Upper lobe of left lung (tissue), 4 donors: ENCODE results near the gene PLCB4.

Experiments
- CTCF ChIP-seq, 6 experiments: fragments of 450-650 bp in 4 of 6; fragments of 200-600 bp in 2 of 6; sonication (generic) in 2 of 6; IDR thresholded peaks; one replicate each; pipeline ENCODE4 v1.5.1; 2016 to 2019; ENCODE audit warnings: antibody characterized with exemption in 6 of 6
- EP300 ChIP-seq, 4 donors: sonication (generic); formaldehyde crosslinking; IDR thresholded peaks; one replicate each; pipeline ENCODE4 v1.5.1; 2017; ENCODE audit warnings: antibody characterized with exemption in 4 of 4, control low read depth in 2 of 4
- POLR2AphosphoS5 ChIP-seq, 2 donors: sonication (generic); formaldehyde crosslinking; IDR thresholded peaks; one replicate each; pipeline ENCODE4 v1.5.1; 2017; ENCODE audit warnings: antibody characterized with exemption in 2 of 2

DNA sequence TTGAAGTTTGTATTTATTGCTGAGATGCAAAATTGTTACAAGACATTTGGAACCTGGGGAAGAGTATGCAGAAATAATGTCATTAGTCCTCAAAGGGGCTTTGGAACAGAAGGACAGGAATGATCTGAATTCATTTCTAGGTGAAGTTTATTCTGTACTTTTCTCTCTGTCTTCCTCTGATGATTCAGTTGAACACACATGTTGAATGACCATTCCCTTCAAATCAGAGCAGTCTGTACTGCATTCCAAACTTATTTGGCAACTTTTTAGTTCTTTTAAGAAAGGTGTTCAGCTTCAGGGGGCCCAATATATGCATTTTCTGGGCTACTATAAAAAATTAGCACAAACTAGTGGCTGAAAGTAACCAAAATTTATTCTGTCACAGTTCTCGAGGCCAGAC lies 231.6 kb downstream of the PLCB4 start:
- TF ChIP-seq CTCF (IDR thresholded peaks at IDR 0.05) = no peak
- no peak for TF ChIP-seq POLR2AphosphoS5 (IDR thresholded peaks at IDR 0.05)
- no peak for TF ChIP-seq EP300 (IDR thresholded peaks at IDR 0.05)
